OCI-LY3 (cell line): ENCODE measurements around the gene RAB5B.
A peak's percentile ranks its signal among the peaks of the same experiment; 100 is the strongest.

ENCODE experiments used
- H2AFZ ChIP-seq: fragments of 200-600, 300-600 bp; shearing (Covaris generic); 2 replicates; pipeline ENCODE4 v1.6.0; 2014; ENCODE audit warnings: antibody characterized with exemption, low read depth, low read length
- H3K27ac ChIP-seq: fragments of 200-600, 300-600 bp; sonication (generic); 2 replicates; pipeline ENCODE4 v1.5.1; 2014; ENCODE audit warnings: mild to moderate bottlenecking, low read length, moderate library complexity, mixed read lengths
- H3K27me3 ChIP-seq: fragments of 200-600, 300-600 bp; sonication (generic); 2 replicates; pipeline ENCODE4 v1.6.1; 2014; ENCODE audit warnings: low read depth, low read length, mixed read lengths
- H3K36me3 ChIP-seq: fragments of 200-600, 300-600 bp; sonication (generic); replicated peaks from 2 replicates; pipeline ENCODE3; 2014; ENCODE audit warnings: low read depth, low read length, mixed read lengths
- H3K4me1 ChIP-seq: fragments of 300-600, 200-600 bp; sonication (generic); 2 replicates; pipeline ENCODE4 v1.6.1; 2014; ENCODE audit warnings: low read length, mixed read lengths
- H3K4me2 ChIP-seq: fragments of 200-600, 300-600 bp; sonication (generic); 2 replicates; pipeline ENCODE4 v1.6.1; 2014; ENCODE audit warnings: low read length, mixed read lengths
- H3K4me3 ChIP-seq: fragments of 300-600, 200-600 bp; sonication (generic); 2 replicates; pipeline ENCODE4 v1.5.1; 2014; ENCODE audit warnings: antibody characterized with exemption, mild to moderate bottlenecking, low read length, moderate library complexity
- H3K79me2 ChIP-seq: fragments of 300-600, 200-600 bp; shearing (Covaris generic); 2 replicates; pipeline ENCODE4 v1.6.1; 2014; ENCODE audit warnings: mild to moderate bottlenecking, low read length, mixed read lengths
- H3K9ac ChIP-seq: fragments of 300-600, 200-600 bp; shearing (Covaris generic); 2 replicates; pipeline ENCODE4 v1.6.0; 2014; ENCODE audit warnings: mild to moderate bottlenecking, low read length, moderate library complexity
- H3K9me3 ChIP-seq: fragments of 200-600, 300-600 bp; shearing (Covaris generic); 2 replicates; pipeline ENCODE4 v1.6.1; 2014; ENCODE audit warnings: low read length, mixed read lengths; ENCODE audit not compliant: insufficient read depth
- H4K20me1 ChIP-seq: fragments of 200-600, 300-600 bp; sonication (generic); 2 replicates; pipeline ENCODE4 v1.6.1; 2016; ENCODE audit warnings: low read length, mixed read lengths; ENCODE audit not compliant: insufficient read depth
- EZH2phosphoT487 ChIP-seq: fragments of 200-600 bp; shearing (Covaris generic); IDR thresholded peaks from 2 replicates; pipeline ENCODE4 v1.6.1; 2018; ENCODE audit warnings: antibody characterized with exemption, mixed run types, low read depth
- TF ChIP-seq, protein P1 (sequence below): fragments of 200-600, 300-600 bp; sonication (generic); IDR thresholded peaks from 2 replicates; pipeline ENCODE4 v1.5.1; 2014; ENCODE audit warnings: antibody characterized with exemption, low read length, low read depth

The RAB5B gene

DNA sequence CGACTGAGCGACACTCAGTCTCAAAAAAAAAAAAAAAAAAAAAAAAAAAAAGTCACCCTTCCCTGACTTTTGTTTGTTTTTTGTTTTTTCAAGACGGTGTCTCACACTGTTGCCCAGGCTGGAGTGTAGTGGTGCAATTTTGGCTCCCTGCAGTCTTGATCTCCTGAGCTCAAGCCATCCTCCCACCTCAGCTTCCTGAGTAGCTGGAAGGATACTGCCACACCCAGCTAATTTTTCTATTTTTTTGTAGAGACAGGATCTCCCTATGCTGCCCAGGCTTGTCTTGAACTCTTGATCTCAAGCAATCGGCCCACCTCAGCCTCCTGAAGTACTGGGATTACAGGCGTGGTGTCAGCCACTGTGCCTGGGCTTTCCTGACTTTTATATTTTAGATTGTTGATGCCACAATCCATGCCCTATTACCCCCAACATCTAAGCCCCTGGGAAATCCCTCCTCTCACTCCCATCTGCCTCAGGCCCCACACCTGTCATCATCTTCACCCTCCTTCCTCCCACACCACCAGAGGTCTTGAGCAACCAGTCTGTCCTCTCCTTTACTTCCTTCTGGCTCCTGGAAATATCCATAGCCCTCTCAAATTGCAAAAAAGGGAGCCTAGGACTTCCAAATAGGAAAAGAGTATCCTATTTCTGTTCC lies 54.8 kb downstream of the RAB5B start:
- Histone ChIP-seq H3K4me2 (no peak overlapping the region), H3K79me2 (no peaks in the 10 kb centered on the region), H3K4me3 (no peak overlapping the region), H3K27me3 (no peaks in the 10 kb centered on the region), H3K27ac (no peak overlapping the region), H3K36me3 (no peaks in the 10 kb centered on the region), H4K20me1 (no peaks in the 10 kb centered on the region), H2AFZ (no peak overlapping the region), H3K9me3 (no peaks in the 10 kb centered on the region), H3K4me1 (no peaks in the 10 kb centered on the region), H3K9ac (no peak overlapping the region)
- TF ChIP-seq EZH2phosphoT487: no peak
- TF ChIP-seq, protein P1, sequence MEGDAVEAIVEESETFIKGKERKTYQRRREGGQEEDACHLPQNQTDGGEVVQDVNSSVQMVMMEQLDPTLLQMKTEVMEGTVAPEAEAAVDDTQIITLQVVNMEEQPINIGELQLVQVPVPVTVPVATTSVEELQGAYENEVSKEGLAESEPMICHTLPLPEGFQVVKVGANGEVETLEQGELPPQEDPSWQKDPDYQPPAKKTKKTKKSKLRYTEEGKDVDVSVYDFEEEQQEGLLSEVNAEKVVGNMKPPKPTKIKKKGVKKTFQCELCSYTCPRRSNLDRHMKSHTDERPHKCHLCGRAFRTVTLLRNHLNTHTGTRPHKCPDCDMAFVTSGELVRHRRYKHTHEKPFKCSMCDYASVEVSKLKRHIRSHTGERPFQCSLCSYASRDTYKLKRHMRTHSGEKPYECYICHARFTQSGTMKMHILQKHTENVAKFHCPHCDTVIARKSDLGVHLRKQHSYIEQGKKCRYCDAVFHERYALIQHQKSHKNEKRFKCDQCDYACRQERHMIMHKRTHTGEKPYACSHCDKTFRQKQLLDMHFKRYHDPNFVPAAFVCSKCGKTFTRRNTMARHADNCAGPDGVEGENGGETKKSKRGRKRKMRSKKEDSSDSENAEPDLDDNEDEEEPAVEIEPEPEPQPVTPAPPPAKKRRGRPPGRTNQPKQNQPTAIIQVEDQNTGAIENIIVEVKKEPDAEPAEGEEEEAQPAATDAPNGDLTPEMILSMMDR: no peak

DNA sequence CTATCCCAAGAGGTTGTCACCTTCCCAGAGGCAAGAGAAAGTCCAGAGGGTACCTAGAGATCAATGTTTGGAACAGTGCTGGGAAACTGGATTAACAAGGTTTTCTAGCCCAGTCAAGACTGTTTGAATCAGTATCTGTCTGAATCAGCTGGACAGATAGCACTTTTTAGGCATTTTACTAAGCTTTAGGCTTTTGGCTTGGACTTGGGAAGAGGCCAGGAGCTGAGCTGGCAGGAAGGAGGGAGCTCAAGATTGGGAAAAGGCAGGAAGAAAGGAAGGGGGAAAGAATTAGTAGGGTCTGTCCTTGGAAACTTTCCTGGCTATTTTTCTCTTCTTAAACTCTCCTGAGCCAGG lies 55.3 kb downstream of the RAB5B start:
- Histone ChIP-seq H3K79me2 (no peaks in the 10 kb centered on the region), H3K27me3 (no peaks in the 10 kb centered on the region), H3K4me1 (no peaks in the 10 kb centered on the region), H3K9me3 (no peaks in the 10 kb centered on the region), H3K36me3 (no peaks in the 10 kb centered on the region), H3K4me2 (no peak overlapping the region), H2AFZ (no peak overlapping the region), H3K9ac (no peak overlapping the region), H4K20me1 (no peaks in the 10 kb centered on the region), H3K4me3 (no peak overlapping the region), H3K27ac (no peak overlapping the region)
- TF ChIP-seq, protein P1: no peak
- TF ChIP-seq EZH2phosphoT487: no peak

DNA sequence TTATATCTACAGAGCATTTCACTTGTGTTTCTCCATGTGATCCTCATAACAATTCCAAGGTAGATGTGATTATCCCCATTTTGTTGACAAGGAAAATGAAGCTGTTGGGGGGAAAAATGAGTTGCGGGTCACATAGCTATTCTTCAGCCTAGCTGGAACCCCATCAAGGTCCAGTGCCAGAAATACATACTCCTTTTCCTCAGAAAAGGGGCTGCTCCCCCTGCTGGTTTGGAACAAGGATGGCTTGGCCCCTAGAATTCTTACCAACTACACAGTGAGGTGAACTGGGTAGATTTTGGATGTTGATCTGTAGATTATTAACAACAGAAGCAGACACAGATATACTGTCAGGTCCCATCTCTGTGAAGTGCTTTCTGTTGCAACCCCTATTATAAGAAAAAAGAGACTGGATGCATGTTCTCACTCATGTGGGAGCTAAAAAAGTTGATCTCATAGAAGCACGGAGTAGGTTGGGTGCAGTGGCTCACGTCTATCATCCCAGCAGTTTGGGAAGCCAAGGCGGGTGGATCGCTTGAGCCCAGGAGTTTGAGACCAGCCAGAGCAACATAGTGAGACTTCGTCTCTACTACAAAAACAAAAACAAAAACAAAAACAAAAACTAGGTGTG lies 55.9 kb downstream of the RAB5B start:
- no peaks in the 10 kb centered on the region for H3K79me2 ChIP-seq
- no peaks in the 10 kb centered on the region for H3K36me3 ChIP-seq
- H3K4me3 ChIP-seq: no peak overlapping the region
- no peak for TF ChIP-seq EZH2phosphoT487
- TF ChIP-seq, protein P1: peak; percentile 69
- no peak overlapping the region for H2AFZ ChIP-seq
- no peaks in the 10 kb centered on the region for H3K9me3 ChIP-seq
- H3K27me3 ChIP-seq: no peaks in the 10 kb centered on the region
- no peaks in the 10 kb centered on the region for H3K4me1 ChIP-seq
- no peaks in the 10 kb centered on the region for H4K20me1 ChIP-seq
- no peak overlapping the region for H3K9ac ChIP-seq
- no peak overlapping the region for H3K27ac ChIP-seq
- no peak overlapping the region for H3K4me2 ChIP-seq

DNA sequence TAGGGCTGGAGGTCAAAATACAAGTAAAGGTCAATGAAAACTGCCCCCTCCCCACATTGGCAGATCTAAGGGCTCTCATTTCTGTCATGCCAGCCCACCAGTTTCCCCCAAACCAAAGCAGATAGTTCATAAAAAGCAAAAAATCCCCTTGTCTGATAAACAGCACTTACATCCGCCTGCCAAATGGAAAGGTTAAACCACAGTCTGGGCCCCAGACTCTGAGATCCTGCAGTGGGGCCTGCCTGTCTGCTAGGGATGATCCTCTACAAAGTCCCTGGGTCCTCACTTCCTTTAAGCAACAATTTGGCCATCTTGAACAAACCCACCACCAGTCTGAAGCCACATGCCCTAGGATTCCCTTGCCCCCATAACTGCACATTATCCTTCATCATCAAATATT lies 58.1 kb downstream of the RAB5B start:
- H3K9me3 ChIP-seq: no peaks in the 10 kb centered on the region
- H3K36me3 ChIP-seq: no peaks in the 10 kb centered on the region
- no peak overlapping the region for H2AFZ ChIP-seq
- no peak overlapping the region for H3K4me2 ChIP-seq
- no peaks in the 10 kb centered on the region for H4K20me1 ChIP-seq
- no peaks in the 10 kb centered on the region for H3K79me2 ChIP-seq
- H3K9ac ChIP-seq: no peak overlapping the region
- no peaks in the 10 kb centered on the region for H3K4me1 ChIP-seq
- TF ChIP-seq, protein P1: no peak
- no peak for TF ChIP-seq EZH2phosphoT487
- no peak overlapping the region for H3K27ac ChIP-seq
- no peaks in the 10 kb centered on the region for H3K27me3 ChIP-seq
- H3K4me3 ChIP-seq: no peak overlapping the region
